Activated T-helper 1 cell treated with Interleukin-2 at 50 U/mL for 16 hours (primary cell): ENCODE measurements around the gene STAT5A.
"Not testable (repeated sequence)": the region's sequence is repeated elsewhere in the genome, so short reads cannot be mapped to it uniquely, and the experiment has no call there.

Experiments used
- DNase-seq: peaks from one replicate; pipeline ENCODE4 v3.0.0-alpha.2; 2020; ENCODE audit warnings: low read depth

Gene STAT5A

DNA sequence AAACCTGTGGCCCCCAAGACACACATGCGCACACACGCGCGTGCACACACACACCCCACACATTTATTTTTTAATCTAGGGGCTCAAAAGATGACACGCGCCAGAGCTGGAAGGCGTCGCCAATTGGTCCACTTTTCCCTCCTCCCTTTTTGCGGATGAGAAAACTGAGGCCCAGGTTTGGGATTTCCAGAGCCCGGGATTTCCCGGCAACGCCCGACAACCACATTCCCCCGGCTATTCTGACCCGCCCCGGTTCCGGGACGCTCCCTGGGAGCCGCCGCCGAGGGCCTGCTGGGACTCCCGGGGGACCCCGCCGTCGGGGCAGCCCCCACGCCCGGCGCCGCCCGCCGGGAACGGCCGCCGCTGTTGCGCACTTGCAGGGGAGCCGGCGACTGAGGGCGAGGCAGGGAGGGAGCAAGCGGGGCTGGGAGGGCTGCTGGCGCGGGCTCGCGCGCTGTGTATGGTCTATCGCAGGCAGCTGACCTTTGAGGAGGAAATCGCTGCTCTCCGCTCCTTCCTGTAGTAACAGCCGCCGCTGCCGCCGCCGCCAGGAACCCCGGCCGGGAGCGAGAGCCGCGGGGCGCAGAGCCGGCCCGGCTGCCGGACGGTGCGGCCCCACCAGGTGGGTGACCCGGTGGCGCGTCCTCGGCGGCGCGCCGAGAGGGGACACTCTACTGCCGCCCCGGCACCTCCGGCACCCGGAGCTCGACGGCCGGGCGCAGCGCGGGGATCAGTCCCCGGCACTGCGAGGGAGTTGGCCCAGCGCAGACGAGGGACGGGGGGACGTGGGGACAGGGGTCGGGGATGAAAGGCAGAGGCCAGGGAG, at the start of gene STAT5A:
Gene STAT5A, plus strand, starts transcription at position 522 of the 826 bp plus-strand sequence. CDS start 914 bp downstream, outside the sequence.
- DNase-seq: peak; percentile 70

DNA sequence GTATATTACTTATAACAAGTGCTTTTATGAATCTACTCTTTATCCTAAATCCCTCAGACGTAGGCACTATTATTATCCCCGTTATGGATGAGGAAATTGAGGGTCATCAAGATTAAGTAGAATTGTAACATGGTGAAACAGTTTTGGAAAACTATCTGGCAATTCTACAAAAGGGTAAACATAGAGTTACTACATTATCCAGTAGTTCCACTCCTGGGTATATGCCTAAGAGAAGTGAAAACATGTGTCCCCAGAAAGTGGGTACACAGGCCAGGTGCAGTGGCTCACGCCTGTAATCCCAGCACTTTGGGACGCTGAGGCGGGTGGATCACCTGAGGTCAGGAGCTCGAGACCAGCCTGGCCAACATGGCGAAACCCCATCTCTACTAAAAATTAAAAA, 48.7 kb upstream of the STAT5A start:
- DNase-seq: not testable (repeated sequence)

DNA sequence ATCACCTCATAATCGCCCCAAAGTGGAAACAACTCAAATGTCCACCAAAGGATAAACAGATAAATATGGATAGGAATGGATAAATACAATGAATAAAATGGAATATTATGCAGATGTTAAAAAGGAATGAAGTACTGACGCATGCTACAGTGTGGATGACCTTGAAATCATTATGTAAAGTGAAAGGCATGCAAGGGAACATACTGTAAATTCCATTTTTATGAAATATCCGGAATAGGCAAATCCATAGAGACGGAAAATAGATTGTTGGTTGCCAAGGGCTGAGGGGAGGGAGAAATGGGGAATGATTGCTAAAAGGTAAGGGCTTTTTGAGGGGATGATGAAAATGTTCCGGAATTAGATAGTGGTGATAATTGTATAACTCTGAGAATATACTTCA, 48.1 kb upstream of the STAT5A start:
- DNase-seq: no peak

DNA sequence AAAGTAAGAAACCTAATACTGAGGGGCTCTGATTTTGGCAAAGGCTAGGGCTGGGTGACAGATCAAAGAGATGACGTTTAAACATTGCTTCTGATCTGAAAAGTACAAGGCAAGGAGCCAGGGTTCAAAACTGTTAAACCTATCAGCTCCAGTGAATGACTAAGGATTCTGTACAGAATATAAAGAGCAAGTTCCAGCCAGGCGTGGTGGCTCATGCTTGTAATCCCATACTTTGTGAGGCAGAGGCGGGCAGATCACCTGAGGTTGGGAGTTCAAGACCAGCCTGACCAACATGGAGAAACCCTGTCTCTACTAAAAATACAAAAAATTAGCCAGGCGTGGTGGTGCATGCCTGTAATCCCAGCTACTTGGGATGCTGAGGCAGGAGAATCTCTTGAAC, 47.4 kb upstream of the STAT5A start:
- DNase-seq: not testable (repeated sequence)

DNA sequence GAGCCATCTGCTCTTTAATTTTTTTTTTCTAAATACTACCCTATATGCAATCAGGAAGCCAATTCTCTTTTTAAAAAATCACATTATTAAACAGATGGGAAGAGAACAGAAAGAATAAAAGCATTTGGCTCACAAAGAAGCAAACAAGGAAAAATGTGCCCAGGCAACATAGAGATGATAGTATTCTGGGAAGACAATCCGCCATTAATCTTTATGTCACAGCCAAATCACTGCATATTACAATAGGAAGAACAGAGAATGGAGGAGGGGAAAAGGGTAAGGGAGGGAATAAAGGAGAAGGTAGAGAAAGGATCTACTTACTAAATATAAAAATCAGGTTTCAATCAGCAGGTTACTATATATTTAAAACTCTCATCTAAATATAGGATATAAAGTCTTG, 46.4 kb upstream of the STAT5A start:
- no peak for DNase-seq

DNA sequence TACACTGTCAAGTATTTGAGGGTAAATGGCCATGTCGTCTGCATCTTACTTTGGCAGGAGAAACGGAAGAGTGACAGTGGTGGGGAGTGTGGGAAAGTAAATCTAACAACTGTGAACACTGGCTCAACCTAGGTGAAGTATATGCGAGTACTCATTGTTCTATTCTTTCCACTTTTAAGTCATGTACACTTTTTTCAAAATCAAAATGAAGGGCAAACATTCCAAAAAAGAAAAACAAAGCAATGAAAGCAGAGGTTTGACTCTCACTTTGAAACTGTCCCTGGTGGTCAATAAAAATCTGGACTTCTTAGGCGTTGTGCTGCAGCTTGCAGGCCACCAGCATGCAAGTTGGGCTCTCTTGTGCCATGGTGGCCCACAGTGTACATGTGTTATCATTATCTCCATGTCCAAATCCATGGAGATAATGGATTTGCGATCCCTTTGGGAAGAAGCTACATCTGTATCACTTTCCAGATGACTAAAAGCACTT, 44.8 kb upstream of the STAT5A start:
- no peak for DNase-seq

DNA sequence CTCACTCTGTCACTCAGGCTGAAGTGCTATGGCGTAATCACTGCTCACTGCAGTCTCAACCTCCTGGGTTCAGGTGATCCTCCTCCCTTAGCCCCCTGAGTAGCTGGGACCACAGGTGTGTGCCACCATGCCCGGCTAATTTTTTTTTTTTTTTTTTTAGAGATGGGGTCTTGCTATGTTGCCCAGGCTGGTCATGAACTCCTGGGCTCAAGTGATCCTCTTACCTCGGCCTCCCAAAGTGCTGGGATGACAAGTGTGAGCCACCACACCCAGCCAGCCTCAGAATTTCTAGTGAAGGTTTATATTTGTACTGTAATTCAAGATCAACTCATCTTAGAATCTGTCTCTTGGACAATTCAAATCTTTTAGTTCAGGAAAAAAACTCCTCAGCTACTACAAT, 44.2 kb upstream of the STAT5A start:
- not testable (repeated sequence) for DNase-seq

DNA sequence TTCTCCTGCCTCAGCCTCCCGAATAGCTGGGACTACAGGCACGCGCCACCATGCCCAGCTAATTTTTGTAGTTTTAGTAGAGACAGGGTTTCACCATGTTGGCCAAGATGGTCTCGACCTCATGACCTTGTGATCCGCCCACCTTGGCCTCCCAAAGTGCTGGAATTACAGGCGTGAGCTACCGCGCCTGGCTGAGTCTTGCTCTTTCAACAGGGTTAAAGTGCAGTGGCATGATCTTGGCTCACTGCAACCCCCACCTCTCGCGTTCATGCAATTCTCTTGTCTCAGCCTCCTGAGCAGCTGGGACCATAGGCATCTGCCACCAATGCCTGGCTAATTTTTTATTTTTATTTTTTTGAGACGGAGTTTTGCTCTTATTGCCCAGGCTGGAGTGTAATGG, 43.1 kb upstream of the STAT5A start:
- not testable (repeated sequence) for DNase-seq

DNA sequence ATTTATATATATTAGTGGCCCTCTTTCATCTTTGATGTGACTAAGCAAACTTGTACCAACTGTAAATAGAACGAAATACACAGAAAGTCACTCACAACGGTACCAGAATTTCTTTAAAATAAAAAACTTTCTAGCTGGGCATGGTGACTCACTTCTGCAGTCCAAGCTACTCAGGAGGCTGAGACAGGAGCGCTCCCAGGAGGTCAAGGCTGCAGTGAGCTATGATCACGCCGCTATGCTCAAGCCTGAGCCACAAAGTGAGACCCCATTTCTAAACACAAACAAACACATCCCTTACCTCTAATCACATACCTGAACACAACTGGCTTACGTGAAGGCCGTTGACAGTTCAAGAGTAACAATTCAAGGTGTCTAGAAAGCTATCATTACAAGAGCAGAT, 41.8 kb upstream of the STAT5A start:
- DNase-seq: no peak

DNA sequence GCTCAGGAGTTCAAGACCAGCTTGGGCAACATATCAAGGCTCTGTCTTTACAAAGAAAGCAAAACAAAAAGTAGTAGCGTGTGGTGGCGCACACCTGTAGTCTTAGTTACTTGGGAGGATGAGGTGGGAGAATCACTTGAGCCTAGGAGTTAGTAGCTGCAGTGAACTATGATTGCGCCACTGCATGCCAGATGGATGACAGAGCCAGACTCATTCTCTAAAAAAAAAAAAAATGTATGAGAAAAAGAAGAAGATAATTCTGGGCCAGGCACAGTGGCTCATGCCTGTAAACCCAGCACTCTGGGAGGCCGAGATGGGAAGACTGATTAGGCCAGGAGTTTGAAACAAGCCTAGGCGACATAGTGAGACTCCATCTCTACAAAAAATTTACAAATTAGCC, 40.6 kb upstream of the STAT5A start:
- DNase-seq: no peak

DNA sequence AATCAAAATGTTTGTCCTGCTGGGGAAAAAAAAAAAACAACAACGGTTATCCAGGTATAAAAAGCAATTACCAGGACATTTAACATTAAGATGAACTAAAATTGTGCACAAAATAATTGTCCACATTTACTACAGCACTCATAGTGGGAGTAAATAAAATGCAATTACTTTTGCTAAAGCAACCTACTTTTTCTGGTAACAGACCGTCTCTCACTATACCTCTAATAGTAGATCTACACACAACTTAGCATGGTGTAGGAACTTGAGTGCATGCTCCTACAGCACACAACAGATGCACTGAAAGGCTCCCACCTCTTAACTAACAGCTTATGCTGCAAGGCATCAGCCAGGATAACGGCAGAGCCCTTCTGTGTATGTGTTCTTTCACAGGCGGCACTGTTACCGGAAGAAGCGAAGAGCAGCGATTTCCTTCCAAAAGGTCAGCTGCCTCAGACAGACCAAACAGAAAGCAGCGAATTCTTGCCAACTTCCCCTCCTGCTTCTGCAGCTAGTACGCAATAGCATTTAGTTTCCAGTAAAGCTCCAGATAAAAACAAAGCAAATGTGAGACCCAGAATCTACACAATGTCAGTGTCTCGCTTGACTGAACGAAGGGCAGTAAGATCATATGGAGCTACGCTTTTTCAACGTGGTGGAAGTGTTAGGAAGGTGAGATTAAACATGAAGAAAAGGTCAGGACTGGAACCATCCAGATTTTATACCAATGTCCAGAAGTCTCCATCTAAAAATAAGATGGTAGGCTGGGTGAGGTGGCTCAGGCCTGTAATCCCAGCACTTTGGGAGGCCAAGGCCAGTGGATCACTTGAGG, 39.7 kb upstream of the STAT5A start:
- DNase-seq: peak; percentile 63

DNA sequence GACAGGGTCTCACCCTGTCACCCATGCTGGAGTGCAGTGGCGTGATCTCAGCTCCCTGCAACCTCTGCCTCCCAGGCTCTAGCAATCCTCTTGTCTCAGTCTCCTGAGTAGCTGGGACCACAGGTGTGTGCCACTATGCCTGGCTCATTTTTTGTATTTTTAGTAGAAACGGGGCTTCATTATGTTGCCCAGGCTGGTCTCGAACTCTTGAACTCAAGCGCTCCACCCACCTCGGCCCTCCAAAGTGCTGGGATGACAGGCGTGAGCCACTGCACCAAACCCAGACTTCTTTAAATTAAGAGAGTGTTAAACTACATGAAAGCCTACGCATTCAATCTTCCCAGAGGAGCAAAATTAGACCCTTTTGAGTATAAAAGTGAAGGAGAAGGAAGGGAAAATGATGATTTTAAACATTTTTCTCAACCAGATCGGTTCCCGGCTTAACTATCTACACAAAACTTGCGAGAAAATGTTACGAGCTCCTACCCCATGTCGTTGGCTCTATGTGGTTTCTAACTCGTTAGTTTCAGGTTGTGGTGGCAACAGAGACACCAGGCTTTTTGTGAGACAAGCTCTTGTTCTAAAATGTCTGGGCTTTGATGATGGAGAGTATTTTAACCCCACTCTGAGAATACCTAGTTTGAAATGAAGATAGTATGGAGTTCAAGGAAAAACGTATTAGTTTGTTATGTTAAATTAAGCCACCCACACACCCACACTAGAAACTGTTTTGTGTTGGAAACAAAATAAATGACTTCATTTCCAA, 38.4 kb upstream of the STAT5A start:
- no peak for DNase-seq

DNA sequence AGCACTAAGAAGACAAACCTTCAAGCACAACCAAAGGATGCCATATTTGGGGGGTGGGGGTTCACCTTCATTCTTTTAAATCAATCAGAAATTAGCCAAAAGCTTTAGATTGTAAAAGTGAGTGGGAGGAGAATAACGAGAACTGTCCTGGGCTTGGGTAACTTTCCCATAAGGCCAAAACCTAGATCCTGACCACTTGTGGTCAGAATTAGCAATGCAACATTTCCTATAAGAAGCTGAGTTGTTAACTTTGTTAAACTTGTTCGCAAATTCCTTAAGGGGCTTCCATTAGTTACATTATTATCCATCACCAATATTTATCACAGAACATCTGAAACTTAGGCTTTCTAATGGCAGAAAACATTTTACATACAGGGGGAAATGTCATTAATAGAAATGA, 37.2 kb upstream of the STAT5A start:
- no peak for DNase-seq

DNA sequence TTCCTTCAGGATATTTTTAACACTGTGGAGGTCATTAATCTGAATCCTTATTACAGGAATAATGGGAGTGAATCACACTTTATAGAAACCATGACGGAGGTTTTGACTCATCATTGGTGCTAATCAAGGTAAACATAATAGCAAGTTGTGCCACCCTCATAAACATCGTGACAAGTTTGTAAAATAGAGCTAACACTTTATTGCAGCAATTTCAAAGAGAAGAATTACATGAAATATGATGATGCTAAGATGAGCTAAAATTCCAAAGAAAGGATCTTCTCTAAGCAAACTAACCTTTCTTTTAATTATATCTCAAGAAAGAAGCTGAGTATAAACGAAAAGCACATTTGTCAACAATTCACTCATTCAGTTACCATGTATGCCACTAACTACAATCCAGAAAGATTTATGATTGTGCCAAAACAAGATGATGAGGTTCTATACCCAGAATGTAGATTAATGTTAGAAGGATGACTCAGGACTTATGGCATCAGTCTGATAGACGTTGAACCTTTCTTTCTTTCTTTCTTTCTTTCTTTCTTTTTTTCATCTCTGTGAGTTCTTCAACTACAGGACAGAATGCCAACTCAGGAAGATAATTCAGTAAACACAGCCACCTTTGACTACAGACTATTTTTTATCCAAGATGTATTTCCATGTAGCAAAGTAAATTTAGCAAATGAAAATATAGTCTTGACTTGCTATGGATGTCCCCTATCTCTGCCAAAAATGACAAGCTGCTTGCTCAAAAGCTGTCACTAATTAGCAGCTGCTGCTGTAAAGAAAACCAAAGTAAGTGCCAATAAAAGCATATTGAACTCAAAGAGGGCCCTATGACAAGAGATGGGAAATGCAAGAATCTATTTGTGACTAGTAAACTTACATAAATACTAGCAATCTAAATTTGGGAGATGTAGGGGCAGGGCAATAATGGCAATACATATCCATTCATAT, 35.4 kb upstream of the STAT5A start:
- DNase-seq: no peak

DNA sequence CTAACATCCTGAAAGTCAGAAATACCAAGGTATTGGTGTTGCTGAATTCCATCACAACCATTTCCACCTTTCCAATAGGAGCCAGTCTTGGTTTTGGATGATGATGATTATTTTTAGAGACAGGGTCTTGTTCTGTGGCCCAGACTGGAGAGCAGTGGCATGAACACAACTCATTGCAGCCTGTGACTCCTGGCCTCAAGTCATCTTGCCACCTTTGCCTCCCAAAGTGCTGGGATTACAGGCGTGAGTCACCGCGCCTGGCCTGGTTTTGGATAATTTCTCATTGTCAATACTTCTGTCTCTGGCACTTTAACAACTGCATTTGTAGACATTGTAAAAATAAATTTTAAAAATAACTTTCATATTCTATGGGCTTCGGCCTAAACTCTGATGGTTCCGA, 34.7 kb upstream of the STAT5A start:
- no peak for DNase-seq

DNA sequence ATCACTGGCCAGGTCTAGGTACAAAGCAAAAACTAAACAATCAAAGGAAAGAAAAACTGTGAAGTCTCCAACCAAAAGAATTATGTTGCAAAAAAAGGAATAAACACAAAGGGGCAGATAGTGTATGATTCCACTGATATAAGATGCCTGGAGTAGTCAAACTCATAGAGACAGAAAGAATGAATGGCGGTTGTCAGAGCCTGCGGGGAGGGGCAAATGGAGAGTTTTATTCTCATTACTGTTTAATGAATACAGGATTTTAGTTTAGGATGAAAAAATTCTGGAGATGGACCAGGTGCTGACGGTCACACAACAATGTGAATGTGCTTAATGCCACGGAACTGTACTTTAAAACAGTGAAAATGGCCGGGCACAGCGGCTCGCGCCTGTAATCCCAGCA, 32.9 kb upstream of the STAT5A start:
- DNase-seq: no peak

DNA sequence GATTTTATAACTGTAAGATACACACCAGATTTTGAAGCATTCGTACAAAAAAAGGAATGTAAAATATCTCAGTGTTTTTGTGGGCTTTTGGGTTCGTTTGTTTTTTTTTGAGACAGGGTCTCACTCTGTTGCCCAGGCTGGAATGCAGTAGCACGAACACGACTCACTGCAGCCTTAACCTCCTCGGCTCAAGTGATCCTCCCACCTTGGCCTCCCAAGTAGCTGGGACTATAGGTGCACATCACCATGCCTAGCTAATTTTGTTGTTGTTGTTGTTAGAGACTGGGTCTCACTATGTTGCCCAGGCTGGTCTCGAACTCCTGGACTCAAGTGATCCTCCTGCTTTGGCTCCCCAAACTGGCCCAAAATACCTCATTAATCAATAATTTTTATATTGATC, 28.0 kb upstream of the STAT5A start:
- DNase-seq: no peak

DNA sequence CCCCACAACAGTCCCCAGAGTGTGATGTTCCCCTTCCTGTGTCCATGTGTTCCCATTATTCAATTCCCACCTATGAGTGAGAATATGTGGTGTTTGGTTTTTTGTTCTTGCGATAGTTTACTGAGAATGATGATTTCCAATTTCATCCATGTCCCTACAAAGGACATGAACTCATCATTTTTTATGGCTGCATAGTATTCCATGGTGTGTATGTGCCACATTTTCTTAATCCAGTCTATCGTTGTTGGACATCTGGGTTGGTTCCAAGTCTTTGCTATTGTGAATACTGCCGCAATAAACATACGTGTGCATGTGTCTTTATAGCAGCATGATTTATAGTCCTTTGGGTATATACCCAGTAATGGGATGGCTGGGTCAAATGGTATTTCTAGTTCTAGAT, 23.9 kb upstream of the STAT5A start:
- not testable (repeated sequence) for DNase-seq

DNA sequence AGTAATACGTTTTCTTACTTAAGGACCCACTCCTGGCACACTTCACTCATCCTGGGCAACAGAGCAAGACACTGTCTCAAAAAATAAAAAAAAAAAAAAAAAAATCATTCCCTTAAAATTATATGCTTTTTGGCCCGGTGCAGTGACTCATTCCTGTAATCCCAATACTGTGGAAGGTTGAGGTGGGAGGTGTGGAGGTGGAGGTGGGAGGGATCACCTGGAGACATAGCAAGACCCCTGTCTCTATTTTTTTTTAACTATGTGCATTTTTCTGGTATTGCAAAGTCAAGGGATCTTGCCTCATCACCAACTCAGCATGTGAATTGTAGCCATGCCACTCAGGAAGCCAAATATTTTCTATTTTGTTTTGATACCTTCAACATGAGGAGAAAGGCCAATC, 21.8 kb upstream of the STAT5A start:
- no peak for DNase-seq

DNA sequence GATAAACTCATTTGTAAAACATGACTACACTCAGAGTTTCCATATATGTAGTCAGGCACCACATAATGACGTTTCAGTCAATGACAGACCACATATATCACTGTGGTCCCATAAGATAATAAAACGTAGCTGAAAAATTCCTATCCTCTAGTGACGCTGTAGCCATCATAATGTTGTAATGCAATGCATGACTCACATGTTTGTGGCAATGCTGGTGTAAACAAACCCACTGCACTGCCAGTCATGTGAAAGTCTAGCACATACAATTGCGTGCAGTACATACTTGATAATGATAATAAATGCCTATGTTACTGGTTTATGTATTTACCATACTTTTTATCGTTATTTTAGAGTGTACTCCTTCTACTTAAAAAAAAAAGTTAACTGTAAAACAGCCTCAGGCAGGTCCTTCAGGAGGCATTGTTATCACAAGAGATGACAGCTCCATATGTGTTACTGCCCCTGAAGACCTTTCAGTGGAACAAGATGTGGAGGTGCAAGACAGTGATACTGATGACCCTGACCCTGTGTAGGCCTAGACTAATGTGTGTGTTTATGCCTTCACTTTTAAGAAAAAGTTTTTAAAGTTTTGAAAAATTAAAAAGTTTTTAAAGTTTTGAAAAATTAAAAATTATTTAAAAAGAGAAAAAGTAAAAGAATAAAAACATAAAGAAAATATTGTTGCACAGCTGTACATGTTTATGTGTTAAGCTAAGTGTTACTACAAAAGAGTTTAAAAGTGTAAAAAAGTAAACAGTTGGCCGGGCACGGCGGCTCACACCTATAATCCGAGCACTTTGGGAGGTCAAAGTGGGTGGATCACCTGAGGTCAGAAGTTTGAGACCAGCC, 21.2 kb upstream of the STAT5A start:
- peak; percentile 18 for DNase-seq
